Keratinocyte (primary cell): ENCODE data around the gene TMX1. TPM values are rescaled to one million over a fixed set of nuclear protein-coding genes. Genes with fewer than 3 reads are reported as not detected.

Source experiments
- DNase-seq: peaks from one replicate; pipeline ENCODE4 v3.0.0-alpha.2; 2011; ENCODE audit warnings: low read depth, missing footprints, low spot score
- FAIRE-seq: peaks from 2 replicates; lab custom pipeline; 2011; peaks lifted over from hg19 to GRCh38; lab: Jason Lieb, UNC
- H2AFZ ChIP-seq: 2 replicates; pipeline ENCODE4 v1.6.0; 2012; ENCODE audit warnings: low read length, control low read depth, inconsistent platforms; ENCODE audit not compliant: control insufficient read depth
- H3K27ac ChIP-seq: 2 replicates; pipeline ENCODE4 v1.5.1; 2011; ENCODE audit warnings: low read length; ENCODE audit not compliant: control insufficient read depth, insufficient read depth
- H3K27me3 ChIP-seq: 3 replicates; pipeline ENCODE4 v1.6.0; 2011; ENCODE audit warnings: low read length; ENCODE audit not compliant: control insufficient read depth, insufficient read depth; ENCODE audit errors: extremely low read depth
- H3K36me3 ChIP-seq, 2 experiments: 2 replicates in 1 of 2; 3 replicates in 1 of 2; pipeline ENCODE4 v1.5.1; 2011; ENCODE audit warnings: low read length in 2 of 2, mild to moderate bottlenecking in 1 of 2; ENCODE audit not compliant: control insufficient read depth in 2 of 2, insufficient read depth in 2 of 2; ENCODE audit errors: extremely low read depth in 1 of 2
- H3K4me1 ChIP-seq: 3 replicates; pipeline ENCODE4 v1.5.1; 2011; ENCODE audit warnings: low read length; ENCODE audit not compliant: control insufficient read depth, insufficient read depth; ENCODE audit errors: extremely low read depth
- H3K4me2 ChIP-seq: 3 replicates; pipeline ENCODE4 v1.6.0; 2011; ENCODE audit warnings: low read depth, low read length; ENCODE audit not compliant: control insufficient read depth, insufficient read depth; ENCODE audit errors: extremely low read depth
- H3K4me3 ChIP-seq, 3 experiments: fragments of 200-600 bp in 1 of 3; sonication (generic) in 1 of 3; 2 replicates in 2 of 3; 3 replicates in 1 of 3; pipeline ENCODE4 v1.5.1; 2011 to 2016; ENCODE audit warnings: low read length in 3 of 3, mild to moderate bottlenecking in 3 of 3, control low read depth in 2 of 3, inconsistent platforms in 1 of 3, low read depth in 1 of 3, mixed read lengths in 1 of 3, mixed run types in 1 of 3, moderate library complexity in 1 of 3; ENCODE audit not compliant: control insufficient read depth in 2 of 3, insufficient read depth in 2 of 3; ENCODE audit errors: extremely low read depth in 1 of 3
- H3K79me2 ChIP-seq: 2 replicates; pipeline ENCODE4 v1.6.0; 2012; ENCODE audit warnings: low read length; ENCODE audit not compliant: control insufficient read depth, insufficient read depth
- H3K9ac ChIP-seq: 3 replicates; pipeline ENCODE4 v1.6.0; 2011; ENCODE audit warnings: low read length; ENCODE audit not compliant: control insufficient read depth, insufficient read depth; ENCODE audit errors: extremely low read depth
- H3K9me1 ChIP-seq: 3 replicates; pipeline ENCODE4 v1.6.0; 2011; ENCODE audit warnings: low read length; ENCODE audit not compliant: control insufficient read depth, insufficient read depth; ENCODE audit errors: extremely low read depth
- H3K9me3 ChIP-seq: 2 replicates; pipeline ENCODE4 v1.5.1; 2012; ENCODE audit warnings: low read depth, low read length; ENCODE audit not compliant: control insufficient read depth
- H4K20me1 ChIP-seq: 3 replicates; pipeline ENCODE4 v1.6.0; 2011; ENCODE audit warnings: low read length; ENCODE audit not compliant: control insufficient read depth, insufficient read depth; ENCODE audit errors: extremely low read depth
- EZH2 ChIP-seq: IDR thresholded peaks from one replicate; pipeline ENCODE4 v1.6.1; 2012; ENCODE audit warnings: inconsistent platforms, mild to moderate bottlenecking, low read length, moderate library complexity
- dilution Hi-C: fragments of 300-500 bp; cut with MboI; formaldehyde crosslinking; loops from one replicate; pipeline ENCODE4 v1.7.0; 2020; ENCODE audit warnings: low sequenced_read_pairs; ENCODE audit not compliant: extremely low pct_ligation_motif_present
- polyA plus RNA-seq, 5 experiments: library from polyadenylated mRNA; depleted of rRNA in 3 of 5; stranded (reverse) in 3 of 5; stranded (forward) in 1 of 5; unstranded in 1 of 5; fragments of >200 nt; gene quantifications; 1 replicate in 1 of 5; 2 replicates in 3 of 5; 3 replicates in 1 of 5; pipeline versions ENCODE4 v1.2.1 to v1.2.3, GENCODE V29; 2011 to 2012; ENCODE audit warnings: missing spikeins in 2 of 5, low read depth in 1 of 5, low replicate concordance in 1 of 5
- TF ChIP-seq, protein P1 (sequence below), 3 experiments: IDR thresholded peaks in 1 of 3; conservative IDR thresholded peaks in 1 of 3; optimal IDR thresholded peaks in 1 of 3; 2 replicates in 2 of 3; 3 replicates in 1 of 3; pipeline versions ENCODE3 to v1.5.1; 2011; ENCODE audit warnings: low read length in 3 of 3, mild to moderate bottlenecking in 3 of 3, moderate library complexity in 2 of 3, control low read depth in 1 of 3, inconsistent platforms in 1 of 3; ENCODE audit not compliant: insufficient read depth in 2 of 3; ENCODE audit errors: extremely low read depth in 1 of 3

TMX1 gene
- polyA plus RNA-seq, 1 donor (not counting 4 experiments of a cell fraction or from before 2014, with no cell fraction given) = 36.0 TPM

DNA sequence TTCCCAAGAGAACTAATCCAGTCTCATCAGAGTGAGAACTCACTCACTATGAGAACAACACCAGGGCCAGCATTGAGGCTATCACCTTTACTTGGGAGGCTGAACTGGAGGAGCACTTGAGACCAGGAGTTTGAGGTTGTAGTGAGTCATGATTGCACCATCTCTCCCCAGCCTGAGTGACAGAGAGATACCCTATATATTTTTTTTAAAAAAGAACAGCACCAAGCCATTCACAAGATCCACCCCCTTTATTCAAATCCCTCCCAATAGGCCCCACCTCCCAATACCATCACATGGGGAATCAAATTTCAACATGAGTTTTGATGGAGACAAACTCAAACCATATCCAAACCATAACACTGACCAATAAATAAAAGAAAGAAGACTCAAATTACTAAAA, 3.7 kb upstream of the TMX1 start:
- Histone ChIP-seq H3K4me3 (no peak overlapping the region), H3K27me3 (no peaks in the 10 kb centered on the region), H3K9me1 (no peaks in the 10 kb centered on the region), H4K20me1 (no peaks in the 10 kb centered on the region), H2AFZ (no peak overlapping the region), H3K27ac (no peak overlapping the region), H3K36me3 (no peaks in the 10 kb centered on the region), H3K9me3 (no peaks in the 10 kb centered on the region), H3K79me2 (peaks cover 13% of the 10 kb centered on the region), H3K4me1 (peaks cover 5% of the 10 kb centered on the region), H3K9ac (no peak overlapping the region), H3K4me2 (no peak overlapping the region)
- no peak for DNase-seq
- TF ChIP-seq EZH2 = no peak
- TF ChIP-seq, protein P1, sequence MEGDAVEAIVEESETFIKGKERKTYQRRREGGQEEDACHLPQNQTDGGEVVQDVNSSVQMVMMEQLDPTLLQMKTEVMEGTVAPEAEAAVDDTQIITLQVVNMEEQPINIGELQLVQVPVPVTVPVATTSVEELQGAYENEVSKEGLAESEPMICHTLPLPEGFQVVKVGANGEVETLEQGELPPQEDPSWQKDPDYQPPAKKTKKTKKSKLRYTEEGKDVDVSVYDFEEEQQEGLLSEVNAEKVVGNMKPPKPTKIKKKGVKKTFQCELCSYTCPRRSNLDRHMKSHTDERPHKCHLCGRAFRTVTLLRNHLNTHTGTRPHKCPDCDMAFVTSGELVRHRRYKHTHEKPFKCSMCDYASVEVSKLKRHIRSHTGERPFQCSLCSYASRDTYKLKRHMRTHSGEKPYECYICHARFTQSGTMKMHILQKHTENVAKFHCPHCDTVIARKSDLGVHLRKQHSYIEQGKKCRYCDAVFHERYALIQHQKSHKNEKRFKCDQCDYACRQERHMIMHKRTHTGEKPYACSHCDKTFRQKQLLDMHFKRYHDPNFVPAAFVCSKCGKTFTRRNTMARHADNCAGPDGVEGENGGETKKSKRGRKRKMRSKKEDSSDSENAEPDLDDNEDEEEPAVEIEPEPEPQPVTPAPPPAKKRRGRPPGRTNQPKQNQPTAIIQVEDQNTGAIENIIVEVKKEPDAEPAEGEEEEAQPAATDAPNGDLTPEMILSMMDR (optimal IDR thresholded peaks at IDR 0.05 in 1 of 3, IDR thresholded peaks at IDR 0.05 in 1 of 3, conservative IDR thresholded peaks at IDR 0.05 in 1 of 3; ENCODE audit: extremely low read depth in 1 of 3, insufficient read depth in 2 of 3, low read length in 3 of 3) = no peak
- dilution Hi-C loops = no loop called here
- FAIRE-seq = peak; percentile 13

DNA sequence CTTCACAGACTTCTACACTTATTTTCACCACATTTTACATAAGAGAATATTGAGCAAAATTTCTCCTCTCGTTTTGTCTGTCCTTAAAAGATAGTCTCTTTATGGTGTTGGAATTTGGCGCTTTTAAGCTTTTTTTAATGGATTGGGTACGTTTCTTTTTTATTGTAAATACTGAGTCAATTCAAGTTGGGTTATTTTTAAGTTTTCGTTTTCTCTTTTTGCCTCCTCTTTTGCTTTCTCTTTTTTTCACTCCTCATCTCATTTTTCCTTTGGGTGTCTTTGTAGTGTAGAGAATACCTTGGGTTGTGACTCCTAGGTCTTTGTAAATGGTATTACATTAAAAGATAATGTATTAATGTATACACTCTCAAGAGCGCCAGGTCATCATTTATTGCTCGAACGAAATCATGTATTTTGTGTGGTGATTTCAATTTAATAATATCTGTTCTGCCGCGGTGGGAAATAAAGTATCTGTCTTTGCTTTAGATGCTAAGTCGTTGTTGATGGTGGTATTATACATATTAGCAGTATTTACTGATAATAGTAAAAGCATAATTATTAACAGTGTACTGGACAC, 845 bp downstream of the TMX1 start:
- DNase-seq (no peak), FAIRE-seq (no peak)
- dilution Hi-C loops = no loop called here
- Histone ChIP-seq H3K4me1 (peaks cover 20% of the 10 kb centered on the region), H4K20me1 (no peaks in the 10 kb centered on the region), H3K36me3 (peaks cover 0 to 8% of the 10 kb centered on the region in 2 experiments), H3K9ac (peak overlapping the region; percentile 98), H3K79me2 (peaks cover 53% of the 10 kb centered on the region), H3K4me2 (peak overlapping the region; percentile 85), H2AFZ (peak overlapping the region; percentile 99), H3K9me1 (no peaks in the 10 kb centered on the region), H3K4me3 (peak overlapping the region; percentile 91 to 98 (median 97)), H3K27me3 (no peaks in the 10 kb centered on the region), H3K27ac (peak overlapping the region; percentile 90), H3K9me3 (no peaks in the 10 kb centered on the region)
- no peak for TF ChIP-seq EZH2
- TF ChIP-seq, protein P1 (optimal IDR thresholded peaks at IDR 0.05 in 1 of 3, IDR thresholded peaks at IDR 0.05 in 1 of 3, conservative IDR thresholded peaks at IDR 0.05 in 1 of 3; ENCODE audit: extremely low read depth in 1 of 3, insufficient read depth in 2 of 3, low read length in 3 of 3) = no peak
